HFFc6 (cell line): ENCODE measurements around the gene PRR20G. TPM values are rescaled to one million over a fixed set of nuclear protein-coding genes. Genes with fewer than 3 reads are reported as not detected.
A peak's percentile ranks its signal among the peaks of the same experiment; 100 is the strongest.

Experiments used
- DNase-seq: peaks from one replicate; pipeline ENCODE4 v3.0.0-alpha.2; 2018
- H3K27ac Mint-ChIP-seq: 2 replicates; pipeline ENCODE4 v1.8.0; 2020; ENCODE audit warnings: mild to moderate bottlenecking, mixed read lengths
- H3K27me3 Mint-ChIP-seq: 2 replicates; pipeline ENCODE4 v1.8.0; 2021; ENCODE audit warnings: mild to moderate bottlenecking, moderate library complexity, mixed read lengths; ENCODE audit not compliant: insufficient read depth
- H3K36me3 Mint-ChIP-seq: 2 replicates; pipeline ENCODE4 v1.8.0; 2021; ENCODE audit warnings: low read depth, mixed read lengths
- H3K4me1 Mint-ChIP-seq: 2 replicates; pipeline ENCODE4 v1.8.0; 2020; ENCODE audit warnings: low read depth, mixed read lengths
- H3K4me3 Mint-ChIP-seq: 2 replicates; pipeline ENCODE4 v1.8.0; 2020; ENCODE audit warnings: mild to moderate bottlenecking, moderate library complexity, mixed read lengths
- H3K9me3 Mint-ChIP-seq: 2 replicates; pipeline ENCODE4 v1.8.0; 2020; ENCODE audit warnings: mild to moderate bottlenecking, mixed read lengths
- total RNA-seq, 6 experiments: library from RNA; stranded (reverse); fragmentation: NEBNext Ultra II Directional; extraction: Animal tissue kit (Norgen Biotek cat#: 25700); gene quantifications; 2 replicates in 1 of 6; 3 replicates in 5 of 6; pipeline ENCODE4 v1.2.3, GENCODE V29; 2021
- TF ChIP-seq, protein P1 (sequence below): fragments of 200-600 bp; sonication (generic); IDR thresholded peaks from 2 replicates; pipeline ENCODE4 v1.5.0; 2021; ENCODE audit warnings: antibody characterized with exemption, mild to moderate bottlenecking

Gene PRR20G
- total RNA-seq, 6 experiments from 2014 or later, result not detected

DNA sequence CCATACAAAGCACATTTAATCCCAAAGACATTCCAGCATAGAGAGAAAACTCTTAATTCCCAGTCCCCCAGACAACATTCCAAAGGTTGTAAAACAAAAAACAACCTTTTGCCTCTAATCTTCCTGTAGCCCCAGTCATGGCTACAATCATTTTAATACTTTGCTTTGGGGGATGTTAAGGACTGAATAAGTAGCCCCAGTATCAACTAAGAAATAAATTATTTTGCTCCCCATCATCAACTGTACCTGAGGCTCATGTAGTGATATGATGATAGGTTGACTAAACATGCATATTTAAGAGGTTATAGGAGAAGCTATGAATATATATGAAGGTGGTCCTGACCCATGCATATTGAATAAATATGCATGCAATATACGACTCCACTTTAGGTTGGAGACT is 40.6 kb downstream of the PRR20G start:
- peaks cover 33% of the 10 kb centered on the region for H3K9me3 Mint-ChIP-seq
- no peak for DNase-seq
- H3K36me3 Mint-ChIP-seq, result no peaks in the 10 kb centered on the region

GRCh38 chr3:127238602-127239001 is 49.2 kb downstream of the PRR20G start:
- Mint-ChIP-seq H3K27ac (no peak overlapping the region), H3K4me1 (no peaks in the 10 kb centered on the region; the same call in 1 of the 2 replicates), H3K27me3 (peaks cover 1% of the 10 kb centered on the region; the same call in 1 of the 2 replicates), H3K36me3 (no peaks in the 10 kb centered on the region), H3K4me3 (no peak overlapping the region), H3K9me3 (peaks cover 7% of the 10 kb centered on the region)
- TF ChIP-seq, protein P1, sequence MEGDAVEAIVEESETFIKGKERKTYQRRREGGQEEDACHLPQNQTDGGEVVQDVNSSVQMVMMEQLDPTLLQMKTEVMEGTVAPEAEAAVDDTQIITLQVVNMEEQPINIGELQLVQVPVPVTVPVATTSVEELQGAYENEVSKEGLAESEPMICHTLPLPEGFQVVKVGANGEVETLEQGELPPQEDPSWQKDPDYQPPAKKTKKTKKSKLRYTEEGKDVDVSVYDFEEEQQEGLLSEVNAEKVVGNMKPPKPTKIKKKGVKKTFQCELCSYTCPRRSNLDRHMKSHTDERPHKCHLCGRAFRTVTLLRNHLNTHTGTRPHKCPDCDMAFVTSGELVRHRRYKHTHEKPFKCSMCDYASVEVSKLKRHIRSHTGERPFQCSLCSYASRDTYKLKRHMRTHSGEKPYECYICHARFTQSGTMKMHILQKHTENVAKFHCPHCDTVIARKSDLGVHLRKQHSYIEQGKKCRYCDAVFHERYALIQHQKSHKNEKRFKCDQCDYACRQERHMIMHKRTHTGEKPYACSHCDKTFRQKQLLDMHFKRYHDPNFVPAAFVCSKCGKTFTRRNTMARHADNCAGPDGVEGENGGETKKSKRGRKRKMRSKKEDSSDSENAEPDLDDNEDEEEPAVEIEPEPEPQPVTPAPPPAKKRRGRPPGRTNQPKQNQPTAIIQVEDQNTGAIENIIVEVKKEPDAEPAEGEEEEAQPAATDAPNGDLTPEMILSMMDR, result no peak
- peak; percentile 5 for DNase-seq

More for the DNA sequence above, 40.6 kb downstream of the PRR20G start:
- Mint-ChIP-seq H3K4me1 (no peaks in the 10 kb centered on the region), H3K4me3 (no peak overlapping the region), H3K27ac (no peak overlapping the region), H3K27me3 (peaks cover 9% of the 10 kb centered on the region)
- TF ChIP-seq, protein P1, result no peak

DNA sequence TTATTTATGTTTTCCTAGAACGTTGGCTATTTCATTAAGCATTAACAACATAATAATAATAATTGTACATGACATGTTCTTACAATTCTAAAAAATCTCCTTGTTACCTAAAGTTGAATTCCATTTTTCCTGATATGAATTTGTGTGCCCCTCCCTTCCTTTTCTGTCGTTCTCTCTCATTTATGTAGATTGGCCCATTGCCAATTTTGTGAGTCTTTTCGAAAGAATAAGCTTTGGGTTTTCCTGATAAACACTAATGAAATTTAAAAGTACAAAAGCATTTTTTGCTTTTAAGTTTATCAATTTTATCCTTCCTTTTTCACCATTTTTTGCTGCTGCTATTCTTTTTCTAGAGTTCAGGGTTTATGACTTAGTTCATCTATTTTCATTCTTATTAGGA is 50.0 kb downstream of the PRR20G start:
- Mint-ChIP-seq H3K4me1 (no peaks in the 10 kb centered on the region; the same call in 1 of the 2 replicates), H3K27me3 (peaks cover 4% of the 10 kb centered on the region), H3K4me3 (no peak overlapping the region), H3K9me3 (peaks cover 7% of the 10 kb centered on the region), H3K27ac (no peak overlapping the region), H3K36me3 (no peaks in the 10 kb centered on the region)
- TF ChIP-seq, protein P1, result no peak
- DNase-seq, result no peak

GRCh38 chr3:127235706-127236105 is 52.1 kb downstream of the PRR20G start:
- DNase-seq, result no peak

DNA sequence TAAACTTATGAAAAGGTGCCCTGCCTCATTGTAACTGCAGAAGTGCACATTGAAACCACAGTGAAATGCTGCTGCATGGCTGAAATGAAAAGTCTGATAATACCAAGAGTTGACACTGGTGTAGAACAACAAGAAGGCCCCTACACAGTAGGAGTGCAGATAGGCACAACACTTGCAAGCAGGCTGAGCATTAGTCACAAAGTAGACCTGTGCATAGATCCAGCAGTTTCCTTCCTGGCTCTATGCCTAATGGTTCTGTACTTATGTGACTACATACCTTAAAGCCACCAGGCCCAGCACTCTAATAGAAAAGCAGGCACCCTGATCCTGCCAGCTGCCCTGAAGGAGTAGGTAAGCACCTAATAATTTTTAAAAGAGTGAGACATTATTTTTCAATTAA is 53.1 kb downstream of the PRR20G start:
- Mint-ChIP-seq H3K9me3 (peaks cover 14% of the 10 kb centered on the region; the same call in 1 of the 2 replicates), H3K4me3 (no peak overlapping the region), H3K4me1 (no peaks in the 10 kb centered on the region; the same call in 1 of the 2 replicates), H3K36me3 (peaks cover 5% of the 10 kb centered on the region; the same call in 1 of the 2 replicates), H3K27me3 (peaks cover 5% of the 10 kb centered on the region), H3K27ac (no peak overlapping the region)
- DNase-seq, result no peak
- TF ChIP-seq, protein P1, result no peak

More at GRCh38 chr3:127235706-127236105, 52.1 kb downstream of the PRR20G start:
- peaks cover 6% of the 10 kb centered on the region; the same call in 1 of the 2 replicates for H3K9me3 Mint-ChIP-seq
- TF ChIP-seq, protein P1, result no peak
- no peak overlapping the region for H3K27ac Mint-ChIP-seq
- H3K27me3 Mint-ChIP-seq, result peaks cover 5% of the 10 kb centered on the region
- H3K36me3 Mint-ChIP-seq, result peaks cover 5% of the 10 kb centered on the region; the same call in 1 of the 2 replicates
- no peak overlapping the region for H3K4me3 Mint-ChIP-seq
- no peaks in the 10 kb centered on the region; the same call in 1 of the 2 replicates for H3K4me1 Mint-ChIP-seq

Other genes starting within 250 kb of the PRR20G start
- gene PRR23E, start 94.9 kb downstream of the PRR20G start, total RNA-seq, result not detected